Adrenal gland (tissue), 12 donors: ENCODE results near the gene GRIN3A. TPM values are rescaled to one million over a fixed set of nuclear protein-coding genes. Genes with fewer than 3 reads are reported as not detected.
A peak's percentile ranks its signal among the peaks of the same experiment; 100 is the strongest.

ENCODE experiments used
- DNase-seq, 7 donors: peaks; one replicate each; pipeline ENCODE4 v3.0.0-alpha.2; 2019 to 2020
- H3K27ac ChIP-seq, 5 donors: fragments of 200-600 bp; sonication (generic) in 4 of 5; 1 replicate in 3 of 5; 2 replicates in 2 of 5; pipeline versions ENCODE4 v1.5.1 to v1.8.0; 2016 to 2020; ENCODE audit warnings: mild to moderate bottlenecking in 1 of 5
- H3K27me3 ChIP-seq: fragments of 200-600 bp; 2 replicates; pipeline ENCODE4 v1.8.0; 2021
- H3K36me3 ChIP-seq, 2 donors: fragments of 200-600 bp; replicated peaks in 1 of 2; 1 replicate in 1 of 2; 2 replicates in 1 of 2; pipeline versions ENCODE4 v1.5.1 to v1.8.0; 2018 to 2022
- H3K4me1 ChIP-seq, 2 donors: fragments of 200-600 bp; replicated peaks in 1 of 2; 1 replicate in 1 of 2; 2 replicates in 1 of 2; pipeline versions ENCODE4 v1.5.1 to v1.8.0; 2018 to 2021
- H3K4me3 ChIP-seq, 4 donors: fragments of 200-600 bp; sonication (generic) in 3 of 4; one replicate each; pipeline ENCODE4 v1.5.1; 2016 to 2018
- H3K9me3 ChIP-seq, 3 donors: fragments of 200-600 bp; sonication (generic) in 1 of 3; replicated peaks in 1 of 3; 1 replicate in 2 of 3; 2 replicates in 1 of 3; pipeline versions ENCODE4 v1.5.1 to v1.8.0; 2016 to 2021
- POLR2A ChIP-seq, 2 donors: fragments of 450-650 bp; IDR thresholded peaks; one replicate each; pipeline ENCODE4 v1.6.1; 2017; ENCODE audit warnings: antibody characterized with exemption in 2 of 2, mild to moderate bottlenecking in 2 of 2, moderate library complexity in 1 of 2
- whole genome bisulfite sequencing, 4 donors: extraction: QIAGEN DNeasy Blood & Tissue Kit in 2 of 4; methylation state at CpG; one replicate each; pipeline versions ENCODE4 v1.1.5 to v1.1.7; 2013 to 2017; 5-methylcytosine and 5-hydroxymethylcytosine counted together
- intact Hi-C, 2 donors: fragments of 100-400 bp; cut with DNase I; formaldehyde crosslinking; loops; one replicate each; pipeline versions ENCODE4 v1.14.1 to v1.15.0; 2022 to 2023
- polyA plus RNA-seq, 3 donors: library from polyadenylated mRNA; stranded (reverse); fragments of 200-250 nt in 2 of 3; fragments of 350-450 nt in 1 of 3; fragmentation: Illumina TruSeq in 1 of 3; extraction: RNeasy Lipid Tissue Mini Kit (QIAGEN cat#74804) in 1 of 3; gene quantifications; one replicate each; pipeline ENCODE4 v1.2.3, GENCODE V29; 2013 to 2014
- total RNA-seq, 9 donors: library from RNA; depleted of rRNA in 4 of 9; stranded (reverse); fragments of >200 nt in 4 of 9; fragments of 120-200 nt in 1 of 9; fragmentation: NEBNext Ultra II Directional in 1 of 9; extraction: Animal tissue kit (Norgen Biotek cat#: 25700) in 1 of 9; gene quantifications; one replicate each; pipeline versions ENCODE4 v1.1.0 to v1.2.4, GENCODE V29; 2013 to 2023
- TF ChIP-seq, protein P1 (sequence below), 6 experiments: fragments of 450-650 bp in 4 of 6; fragments of 200-600 bp in 2 of 6; sonication (generic) in 1 of 6; IDR thresholded peaks; 1 replicate in 5 of 6; 2 replicates in 1 of 6; pipeline versions ENCODE4 v1.5.1 to v1.8.0; 2016 to 2021; ENCODE audit warnings: antibody characterized with exemption in 6 of 6, mild to moderate bottlenecking in 2 of 6, moderate library complexity in 1 of 6
- donor health status: healthy with polysubstance abuse.
- donor health status: Bipolar disorder and iron deficiency.
- donor health status: DM: yes; HTN: yes; CAD: no.
- donor health status: DM: no; HTN: no; CAD: no.
- donor health status: DM: no; HTN: no; CAD: no.
- donor health status: DM: yes; HTN: yes; CAD: no.

The GRIN3A gene
- total and polyA plus RNA-seq, 12 donors: under 0.01 to 0.22 (median 0.11) TPM; not detected in 2

GRCh38 chr9:101737705-101738565 is 512 bp downstream of the GRIN3A start:
- no peak overlapping the region for H3K27ac ChIP-seq
- H3K4me1 ChIP-seq: peaks cover 0 to 15% of the 10 kb centered on the region in 2 donors
- H3K4me3 ChIP-seq: peak overlapping the region in 1 of 4 donors; percentile 47
- DNase-seq: peak in 1 of 7 donors; percentile 6
- H3K9me3 ChIP-seq: no peaks in the 10 kb centered on the region
- H3K27me3 ChIP-seq: peaks cover 42% of the 10 kb centered on the region
- 2% methylated on average over 11 to 78 of the region's 78 CpGs for WGBS, 4 donors
- no peaks in the 10 kb centered on the region for H3K36me3 ChIP-seq
- TF ChIP-seq, protein P1, sequence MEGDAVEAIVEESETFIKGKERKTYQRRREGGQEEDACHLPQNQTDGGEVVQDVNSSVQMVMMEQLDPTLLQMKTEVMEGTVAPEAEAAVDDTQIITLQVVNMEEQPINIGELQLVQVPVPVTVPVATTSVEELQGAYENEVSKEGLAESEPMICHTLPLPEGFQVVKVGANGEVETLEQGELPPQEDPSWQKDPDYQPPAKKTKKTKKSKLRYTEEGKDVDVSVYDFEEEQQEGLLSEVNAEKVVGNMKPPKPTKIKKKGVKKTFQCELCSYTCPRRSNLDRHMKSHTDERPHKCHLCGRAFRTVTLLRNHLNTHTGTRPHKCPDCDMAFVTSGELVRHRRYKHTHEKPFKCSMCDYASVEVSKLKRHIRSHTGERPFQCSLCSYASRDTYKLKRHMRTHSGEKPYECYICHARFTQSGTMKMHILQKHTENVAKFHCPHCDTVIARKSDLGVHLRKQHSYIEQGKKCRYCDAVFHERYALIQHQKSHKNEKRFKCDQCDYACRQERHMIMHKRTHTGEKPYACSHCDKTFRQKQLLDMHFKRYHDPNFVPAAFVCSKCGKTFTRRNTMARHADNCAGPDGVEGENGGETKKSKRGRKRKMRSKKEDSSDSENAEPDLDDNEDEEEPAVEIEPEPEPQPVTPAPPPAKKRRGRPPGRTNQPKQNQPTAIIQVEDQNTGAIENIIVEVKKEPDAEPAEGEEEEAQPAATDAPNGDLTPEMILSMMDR (IDR thresholded peaks at IDR 0.05): no peak
- TF ChIP-seq POLR2A (IDR thresholded peaks at IDR 0.05): no peak
- intact Hi-C loops: no loop called here

- DNase-seq: no peak
- Histone ChIP-seq H3K9me3 (no peaks in the 10 kb centered on the region), H3K27me3 (peaks cover 42% of the 10 kb centered on the region), H3K36me3 (no peaks in the 10 kb centered on the region), H3K4me1 (peaks cover 0 to 15% of the 10 kb centered on the region in 2 donors), H3K4me3 (no peak overlapping the region), H3K27ac (no peak overlapping the region)
- WGBS, 4 donors: 9 to 15% (median 12%) methylated on average over 20 to 32 of the region's 32 CpGs
- intact Hi-C loops: no loop called here
- TF ChIP-seq, protein P1 (IDR thresholded peaks at IDR 0.05): no peak
- TF ChIP-seq POLR2A (IDR thresholded peaks at IDR 0.05): no peak
Observed at GRCh38 chr9:101737165-101737704, 1.2 kb downstream of the GRIN3A start.

GRCh38 chr9:101736717-101737116 is 1.7 kb downstream of the GRIN3A start:
- Histone ChIP-seq H3K4me1 (peaks cover 0 to 15% of the 10 kb centered on the region in 2 donors), H3K4me3 (no peak overlapping the region), H3K9me3 (no peaks in the 10 kb centered on the region), H3K27me3 (peaks cover 42% of the 10 kb centered on the region), H3K27ac (no peak overlapping the region), H3K36me3 (no peaks in the 10 kb centered on the region)
- no peak for TF ChIP-seq POLR2A (IDR thresholded peaks at IDR 0.05)
- TF ChIP-seq, protein P1 (IDR thresholded peaks at IDR 0.05): no peak
- peak in 2 of 7 donors; percentile 7 to 17 for DNase-seq
- intact Hi-C loops: no loop called here
- 3 to 9% (median 5%) methylated on average over 14 of the region's 14 CpGs for WGBS, 4 donors

- H3K36me3 ChIP-seq: no peaks in the 10 kb centered on the region
- H3K4me1 ChIP-seq: no peaks in the 10 kb centered on the region
- no peak for DNase-seq
- H3K4me3 ChIP-seq: no peak overlapping the region
- intact Hi-C loops: no loop called here
- H3K9me3 ChIP-seq: no peaks in the 10 kb centered on the region
- no peak for TF ChIP-seq POLR2A (IDR thresholded peaks at IDR 0.05)
- TF ChIP-seq, protein P1 (IDR thresholded peaks at IDR 0.05): no peak
- WGBS, 4 donors: 41 to 77% (median 48%) methylated on average over 1 of the region's 1 CpG
- H3K27ac ChIP-seq: no peak overlapping the region
- H3K27me3 ChIP-seq: peaks cover 12% of the 10 kb centered on the region
Observed at GRCh38 chr9:101731429-101731828, 7.0 kb downstream of the GRIN3A start.
